GM19455 (cell line): ENCODE measurements around the gene NSF.
"Not testable (repeated sequence)": the region's sequence is repeated elsewhere in the genome, so short reads cannot be mapped to it uniquely, and the experiment has no call there.

Source experiments
- ATAC-seq: cut with Tn5 transposase; IDR thresholded peaks from one replicate; pipeline ENCODE4 v1.9.1; 2021; ENCODE audit not compliant: unreplicated experiment

Gene NSF

GRCh38 chr17:46699014-46699413 is 108.5 kb downstream of the NSF start:
- ATAC-seq = not testable (repeated sequence)

- ATAC-seq = no peak
Measured at GRCh38 chr17:46717999-46718398, 127.5 kb downstream of the NSF start.

GRCh38 chr17:46719891-46720290 is 129.4 kb downstream of the NSF start:
- no peak for ATAC-seq

- no peak for ATAC-seq
Measured at GRCh38 chr17:46720408-46720807, 129.9 kb downstream of the NSF start.

DNA sequence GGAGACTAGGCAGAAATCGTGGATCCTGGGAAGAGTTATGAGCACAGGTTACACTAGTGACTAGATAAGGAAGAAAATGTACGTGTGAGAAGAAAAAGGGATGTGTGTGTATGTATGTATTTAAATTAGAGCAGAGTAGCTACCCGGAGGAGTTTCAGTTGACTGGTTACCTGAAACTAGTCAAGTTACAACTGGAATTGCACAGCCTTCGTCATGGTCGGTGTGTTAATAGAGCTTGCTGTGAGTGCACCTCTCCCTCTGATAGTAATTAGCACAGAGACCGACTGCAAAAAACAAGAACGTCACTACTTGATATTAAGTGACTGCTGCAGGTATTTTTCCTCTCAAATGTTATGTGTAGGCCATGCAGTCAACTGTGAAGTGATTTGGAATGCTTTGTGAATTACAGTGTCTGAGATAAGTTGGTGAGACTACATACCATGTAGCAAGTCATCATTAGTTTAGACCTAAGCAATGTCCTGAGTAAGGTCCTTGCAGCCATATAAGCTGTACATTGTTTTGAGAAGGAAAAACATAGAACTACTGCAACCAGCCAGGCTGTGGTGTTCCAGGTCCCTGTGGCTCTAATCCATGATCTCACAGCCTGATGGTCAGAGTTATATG is 132.3 kb downstream of the NSF start:
- no peak for ATAC-seq

- ATAC-seq = no peak
Measured at GRCh38 chr17:46726206-46726605, 135.7 kb downstream of the NSF start.

DNA sequence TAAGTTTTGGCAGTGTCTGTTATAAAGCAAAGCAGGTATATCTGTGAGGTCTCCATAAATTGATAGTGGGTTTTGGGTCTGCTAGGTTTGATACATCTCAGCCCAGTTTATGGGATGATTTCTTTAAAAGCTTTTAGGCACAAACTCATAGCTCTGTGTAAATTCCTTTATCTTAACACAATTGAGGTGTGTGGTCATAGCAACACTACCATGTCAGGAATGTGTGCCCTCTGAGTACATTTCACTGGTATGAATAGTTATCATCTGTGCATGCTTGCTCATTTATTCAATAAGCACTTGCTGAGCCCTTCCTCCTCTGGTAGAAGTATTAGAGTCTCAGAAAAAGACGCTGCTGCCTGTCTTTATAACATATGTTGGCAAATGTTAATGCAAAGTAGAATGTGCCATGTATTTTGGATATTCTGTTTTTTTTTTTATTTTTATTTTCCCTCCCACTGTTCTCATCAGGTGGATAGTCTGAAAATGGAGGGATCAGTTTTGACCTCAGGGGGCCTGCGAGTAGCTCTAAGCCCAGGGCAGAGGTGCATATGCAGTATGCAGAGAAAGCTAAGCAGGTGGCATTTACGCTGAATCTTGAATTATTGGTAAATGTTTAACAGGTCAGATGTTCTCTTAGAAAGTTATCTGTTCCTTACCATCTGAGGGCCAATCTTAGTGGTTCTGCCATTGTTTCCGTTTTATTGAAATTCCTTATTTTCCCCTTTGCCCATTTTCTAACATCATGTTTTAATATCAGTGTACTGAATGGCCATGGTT is 137.3 kb downstream of the NSF start:
- ATAC-seq = no peak

GRCh38 chr17:46730026-46730425 is 139.6 kb downstream of the NSF start:
- ATAC-seq = no peak

GRCh38 chr17:46730679-46731078 is 140.2 kb downstream of the NSF start:
- ATAC-seq = no peak

GRCh38 chr17:46732160-46732559 is 141.7 kb downstream of the NSF start:
- ATAC-seq = no peak

GRCh38 chr17:46732754-46733398 is 142.4 kb downstream of the NSF start:
- ATAC-seq = no peak

GRCh38 chr17:46733837-46734475 is 143.5 kb downstream of the NSF start:
- ATAC-seq = no peak

DNA sequence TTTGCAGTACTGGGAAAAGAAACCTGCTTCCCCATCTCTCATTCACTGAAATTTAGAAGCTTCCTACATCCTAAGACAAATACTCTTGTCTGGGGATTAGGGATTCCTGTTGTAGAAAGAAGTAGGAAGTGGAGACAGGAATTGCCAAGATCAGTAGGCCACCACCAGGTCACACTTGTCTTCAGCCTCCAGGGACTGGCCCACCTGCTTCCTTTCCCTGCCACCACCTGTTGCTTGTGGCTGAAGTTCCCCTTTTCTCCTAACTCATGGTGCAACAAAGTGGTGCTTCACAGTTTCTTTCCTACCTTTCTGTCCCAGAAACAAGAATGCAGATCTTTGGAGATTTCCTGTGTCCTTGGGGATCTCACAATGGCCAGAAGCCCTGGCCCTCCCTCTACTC is 145.6 kb downstream of the NSF start:
- ATAC-seq = no peak

GRCh38 chr17:46737326-46737725 is 146.9 kb downstream of the NSF start:
- ATAC-seq = no peak

GRCh38 chr17:46738544-46738943 is 148.1 kb downstream of the NSF start:
- ATAC-seq = no peak

DNA sequence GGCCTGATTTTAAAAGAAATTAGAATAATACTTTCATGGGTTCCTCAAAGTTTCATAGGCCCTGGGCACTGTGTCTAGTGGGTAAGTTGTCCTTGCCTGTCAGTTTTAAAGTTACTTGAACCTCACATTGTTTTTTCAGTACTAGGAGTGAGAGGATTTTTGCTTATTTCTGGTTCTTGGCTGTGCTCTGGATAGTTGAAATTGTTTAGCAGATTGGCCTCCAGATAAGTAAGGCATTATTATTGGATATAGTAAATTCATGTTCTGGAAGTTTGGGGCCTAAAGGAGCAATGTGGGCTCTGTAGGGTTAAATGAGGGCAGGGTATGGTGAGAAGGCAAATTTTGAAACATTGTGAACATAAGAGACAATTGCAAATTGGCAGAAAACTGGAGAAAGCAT is 149.5 kb downstream of the NSF start:
- ATAC-seq = no peak

GRCh38 chr17:46741122-46741730 is 150.8 kb downstream of the NSF start:
- no peak for ATAC-seq

DNA sequence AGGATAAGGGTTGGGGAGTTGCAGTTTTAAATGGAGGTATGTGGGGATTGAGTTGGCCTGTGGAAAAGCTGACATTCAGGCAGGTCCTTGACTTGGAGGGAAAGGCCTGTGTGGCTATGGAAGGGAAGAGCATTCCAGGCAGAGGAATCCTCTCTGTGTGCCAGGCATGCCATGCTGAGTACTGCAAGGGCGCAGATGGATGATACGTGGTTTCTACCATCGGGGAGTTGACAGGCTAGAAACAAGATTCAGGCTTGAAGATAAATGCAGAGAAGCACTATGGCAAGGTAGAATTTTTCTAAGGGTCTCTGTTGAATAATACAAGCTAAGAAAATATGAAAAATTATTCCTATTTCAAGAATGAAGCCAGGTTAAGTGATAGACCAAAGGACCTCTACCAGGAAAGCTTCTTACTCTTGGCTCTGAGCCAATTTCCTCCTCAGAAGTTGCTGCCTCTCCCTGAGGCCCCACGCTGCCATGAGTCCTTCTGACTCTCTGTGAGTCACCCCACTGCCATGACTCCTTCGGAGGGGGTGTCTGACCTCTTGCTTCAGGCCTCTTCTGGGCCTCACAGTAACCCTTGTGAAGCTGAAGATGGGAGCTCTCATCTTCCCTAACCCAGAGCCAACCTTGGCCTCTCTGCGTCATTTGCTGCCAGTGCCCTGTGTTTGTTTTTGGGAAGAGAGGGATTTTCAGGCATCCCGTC is 152.2 kb downstream of the NSF start:
- no peak for ATAC-seq

GRCh38 chr17:46744441-46744840 is 154.0 kb downstream of the NSF start:
- ATAC-seq = no peak

DNA sequence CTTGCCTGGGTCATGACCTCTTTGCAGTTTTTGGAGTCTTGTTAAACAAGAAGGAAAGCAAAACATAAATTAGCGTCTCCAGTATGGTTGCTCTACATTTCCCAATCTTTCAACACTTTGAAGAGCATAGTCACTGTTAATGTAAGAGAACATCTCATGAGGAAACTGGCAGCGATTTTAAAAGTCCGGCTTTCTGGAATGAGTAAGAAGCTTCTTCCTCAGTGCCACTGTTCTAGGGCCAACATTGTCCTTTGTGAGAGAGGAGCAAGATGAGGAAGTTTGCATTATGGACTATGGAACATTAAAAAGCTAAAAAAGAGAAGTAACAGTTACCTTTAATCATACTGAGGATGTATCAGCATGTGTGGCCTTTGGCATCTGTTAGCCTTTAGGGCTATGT is 154.9 kb downstream of the NSF start:
- ATAC-seq = no peak

GRCh38 chr17:46751425-46751824 is 161.0 kb downstream of the NSF start:
- no peak for ATAC-seq
